Trophoblast cell (in vitro differentiated cells and primary cell): ENCODE results near the gene C4BPB.

Experiments used
- DNase-seq, 2 donors: peaks; one replicate each; pipeline ENCODE4 v3.0.0-alpha.2; 2016
- H2AFZ ChIP-seq: 2 replicates; pipeline ENCODE4 v1.6.1; 2013; ENCODE audit warnings: low read length, moderate library complexity, mild to moderate bottlenecking; ENCODE audit not compliant: insufficient read depth, poor library complexity
- H2AK5ac ChIP-seq: 2 replicates; pipeline ENCODE4 v1.6.1; 2013; ENCODE audit warnings: mild to moderate bottlenecking, low read length
- H2BK120ac ChIP-seq: 2 replicates; pipeline ENCODE4 v1.6.1; 2013; ENCODE audit warnings: low read length, mild to moderate bottlenecking, moderate library complexity; ENCODE audit not compliant: insufficient read depth, poor library complexity
- H2BK12ac ChIP-seq: 2 replicates; pipeline ENCODE4 v1.6.1; 2013; ENCODE audit warnings: mild to moderate bottlenecking, low read length, moderate library complexity
- H2BK5ac ChIP-seq: 2 replicates; pipeline ENCODE4 v1.6.1; 2013; ENCODE audit warnings: low read length, low read depth, moderate library complexity, mild to moderate bottlenecking; ENCODE audit not compliant: poor library complexity
- H3K14ac ChIP-seq: 2 replicates; pipeline ENCODE4 v1.6.1; 2013; ENCODE audit warnings: mild to moderate bottlenecking, low read length
- H3K18ac ChIP-seq: 2 replicates; pipeline ENCODE4 v1.6.1; 2013; ENCODE audit warnings: mild to moderate bottlenecking, low read length
- H3K23ac ChIP-seq: 2 replicates; pipeline ENCODE4 v1.6.1; 2013; ENCODE audit warnings: low read length
- H3K27ac ChIP-seq: 2 replicates; pipeline ENCODE4 v1.5.1; 2013; ENCODE audit warnings: low read depth, mild to moderate bottlenecking, inconsistent platforms, low read length, moderate library complexity
- H3K27me3 ChIP-seq: 2 replicates; pipeline ENCODE4 v1.6.1; 2013; ENCODE audit warnings: inconsistent platforms, mild to moderate bottlenecking, low read length, moderate library complexity; ENCODE audit not compliant: insufficient read depth
- H3K36me3 ChIP-seq, 2 experiments: 1 replicate in 1 of 2; 2 replicates in 1 of 2; pipeline ENCODE4 v1.6.1; 2013; ENCODE audit warnings: low read length in 2 of 2, mild to moderate bottlenecking in 2 of 2, moderate library complexity in 1 of 2; ENCODE audit not compliant: insufficient read depth in 2 of 2, control insufficient read depth in 1 of 2
- H3K4ac ChIP-seq: 2 replicates; pipeline ENCODE4 v1.6.1; 2013; ENCODE audit warnings: low read depth, mild to moderate bottlenecking, low read length, moderate library complexity
- H3K4me1 ChIP-seq, 2 experiments: 1 replicate in 1 of 2; 2 replicates in 1 of 2; pipeline ENCODE4 v1.6.1; 2013; ENCODE audit warnings: low read length in 2 of 2, mild to moderate bottlenecking in 2 of 2, moderate library complexity in 1 of 2; ENCODE audit not compliant: insufficient read depth in 2 of 2, control insufficient read depth in 1 of 2
- H3K4me2 ChIP-seq: 2 replicates; pipeline ENCODE4 v1.6.1; 2013; ENCODE audit warnings: inconsistent platforms, mild to moderate bottlenecking, low read length, moderate library complexity
- H3K4me3 ChIP-seq: 2 replicates; pipeline ENCODE4 v1.5.1; 2013; ENCODE audit warnings: mild to moderate bottlenecking, low read depth, low read length, inconsistent platforms
- H3K79me1 ChIP-seq: one replicate; pipeline ENCODE4 v1.6.1; 2013; ENCODE audit warnings: low read length
- H3K79me2 ChIP-seq: 2 replicates; pipeline ENCODE4 v1.6.1; 2013; ENCODE audit warnings: low read length, mild to moderate bottlenecking; ENCODE audit not compliant: control insufficient read depth, insufficient read depth, poor library complexity
- H3K9ac ChIP-seq: 2 replicates; pipeline ENCODE4 v1.6.1; 2013; ENCODE audit warnings: mild to moderate bottlenecking, low read length
- H3K9me3 ChIP-seq: 2 replicates; pipeline ENCODE4 v1.6.1; 2013; ENCODE audit warnings: low read depth, mild to moderate bottlenecking, control low read depth, inconsistent platforms, low read length; ENCODE audit not compliant: insufficient read depth
- H4K12ac ChIP-seq: 2 replicates; pipeline ENCODE4 v1.6.1; 2013; ENCODE audit warnings: low read depth, mild to moderate bottlenecking, low read length, moderate library complexity
- H4K8ac ChIP-seq: 2 replicates; pipeline ENCODE4 v1.6.1; 2013; ENCODE audit warnings: low read depth, mild to moderate bottlenecking, low read length, moderate library complexity
- H4K91ac ChIP-seq: one replicate; pipeline ENCODE4 v1.6.1; 2013; ENCODE audit warnings: low read depth, mild to moderate bottlenecking, low read length, moderate library complexity
- whole genome bisulfite sequencing: extraction: QIAGEN DNeasy Blood & Tissue Kit; methylation state at CpG from one replicate; pipeline ENCODE4 v1.1.7; 2013; ENCODE audit warnings: missing lambda C conversion rate; ENCODE audit not compliant: insufficient read length, insufficient coverage; ENCODE audit errors: extremely low coverage; 5-methylcytosine and 5-hydroxymethylcytosine counted together

C4BPB gene

GRCh38 chr1:207093944-207094343 lies 5.3 kb downstream of the C4BPB start:
- Histone ChIP-seq H2AK5ac (no peak overlapping the region), H2BK5ac (no peak overlapping the region), H3K4me2 (no peak overlapping the region), H3K36me3 (no peaks in the 10 kb centered on the region), H3K18ac (no peak overlapping the region), H3K4ac (no peak overlapping the region), H3K27ac (no peak overlapping the region), H3K4me3 (no peak overlapping the region), H3K23ac (no peak overlapping the region), H3K27me3 (no peaks in the 10 kb centered on the region), H4K12ac (no peak overlapping the region), H2AFZ (no peak overlapping the region), H4K91ac (no peak overlapping the region), H3K4me1 (peaks cover under 1% of the 10 kb centered on the region in 2 experiments), H2BK12ac (no peak overlapping the region), H3K9ac (no peak overlapping the region), H3K79me1 (no peaks in the 10 kb centered on the region), H4K8ac (no peak overlapping the region), H3K9me3 (no peaks in the 10 kb centered on the region), H3K79me2 (no peaks in the 10 kb centered on the region), H3K14ac (no peak overlapping the region), H2BK120ac (no peak overlapping the region)
- DNase-seq = no peak
- no CpG with 5 or more reads among the region's 2 CpGs for WGBS

GRCh38 chr1:207097871-207098324 lies 9.2 kb downstream of the C4BPB start:
- Histone ChIP-seq H4K8ac (no peak overlapping the region), H3K79me1 (no peaks in the 10 kb centered on the region), H4K12ac (no peak overlapping the region), H2BK5ac (no peak overlapping the region), H3K18ac (no peak overlapping the region), H3K4ac (no peak overlapping the region), H2AK5ac (no peak overlapping the region), H3K4me1 (no peaks in the 10 kb centered on the region), H3K4me3 (no peak overlapping the region), H3K27me3 (no peaks in the 10 kb centered on the region), H3K4me2 (no peak overlapping the region), H2AFZ (no peak overlapping the region), H3K23ac (no peak overlapping the region), H3K9ac (no peak overlapping the region), H2BK120ac (no peak overlapping the region), H3K36me3 (no peaks in the 10 kb centered on the region), H2BK12ac (no peak overlapping the region), H3K14ac (no peak overlapping the region), H3K27ac (no peak overlapping the region), H3K9me3 (peaks cover 3% of the 10 kb centered on the region), H4K91ac (no peak overlapping the region), H3K79me2 (no peaks in the 10 kb centered on the region)
- DNase-seq = no peak
- WGBS = no CpG with 5 or more reads among the region's 3 CpGs

- Histone ChIP-seq H2BK5ac (no peak overlapping the region), H4K8ac (no peak overlapping the region), H2BK120ac (no peak overlapping the region), H3K36me3 (no peaks in the 10 kb centered on the region), H3K14ac (no peak overlapping the region), H3K4me2 (no peak overlapping the region), H3K23ac (no peak overlapping the region), H3K4ac (no peak overlapping the region), H3K4me3 (no peak overlapping the region), H4K12ac (no peak overlapping the region), H3K9ac (no peak overlapping the region), H2BK12ac (no peak overlapping the region), H2AFZ (no peak overlapping the region), H4K91ac (no peak overlapping the region), H3K18ac (no peak overlapping the region), H2AK5ac (no peak overlapping the region), H3K27ac (no peak overlapping the region), H3K79me1 (no peaks in the 10 kb centered on the region), H3K9me3 (peaks cover 3% of the 10 kb centered on the region), H3K27me3 (no peaks in the 10 kb centered on the region), H3K4me1 (no peaks in the 10 kb centered on the region), H3K79me2 (no peaks in the 10 kb centered on the region)
- no CpG with 5 or more reads among the region's 1 CpG for WGBS
- DNase-seq = no peak
Measured at GRCh38 chr1:207101720-207102119, 13.1 kb downstream of the C4BPB start.

- no peak overlapping the region for H2BK120ac ChIP-seq
- no peaks in the 10 kb centered on the region for H3K27me3 ChIP-seq
- no peak overlapping the region for H3K14ac ChIP-seq
- H3K4me2 ChIP-seq = no peak overlapping the region
- no peak overlapping the region for H3K4ac ChIP-seq
- no peak overlapping the region for H2BK12ac ChIP-seq
- H2BK5ac ChIP-seq = no peak overlapping the region
- H3K36me3 ChIP-seq = no peaks in the 10 kb centered on the region
- H3K9ac ChIP-seq = no peak overlapping the region
- peaks cover 3% of the 10 kb centered on the region for H3K9me3 ChIP-seq
- no peaks in the 10 kb centered on the region for H3K79me1 ChIP-seq
- no peak overlapping the region for H4K8ac ChIP-seq
- no peak overlapping the region for H2AFZ ChIP-seq
- H2AK5ac ChIP-seq = no peak overlapping the region
- no peak overlapping the region for H4K12ac ChIP-seq
- no peak overlapping the region for H4K91ac ChIP-seq
- H3K4me3 ChIP-seq = no peak overlapping the region
- H3K18ac ChIP-seq = no peak overlapping the region
- no peak for DNase-seq
- no CpG with 5 or more reads among the region's 5 CpGs for WGBS
- no peak overlapping the region for H3K23ac ChIP-seq
- no peaks in the 10 kb centered on the region for H3K79me2 ChIP-seq
- H3K27ac ChIP-seq = no peak overlapping the region
- H3K4me1 ChIP-seq = no peaks in the 10 kb centered on the region
Measured at GRCh38 chr1:207102146-207102545, 13.5 kb downstream of the C4BPB start.
